ENCODE data around the gene WAS.
A peak's percentile ranks its signal among the peaks of the same experiment; 100 is the strongest.
"Not testable (repeated sequence)": the region's sequence is repeated elsewhere in the genome, so short reads cannot be mapped to it uniquely, and the experiment has no call there.

Gene WAS

DNA sequence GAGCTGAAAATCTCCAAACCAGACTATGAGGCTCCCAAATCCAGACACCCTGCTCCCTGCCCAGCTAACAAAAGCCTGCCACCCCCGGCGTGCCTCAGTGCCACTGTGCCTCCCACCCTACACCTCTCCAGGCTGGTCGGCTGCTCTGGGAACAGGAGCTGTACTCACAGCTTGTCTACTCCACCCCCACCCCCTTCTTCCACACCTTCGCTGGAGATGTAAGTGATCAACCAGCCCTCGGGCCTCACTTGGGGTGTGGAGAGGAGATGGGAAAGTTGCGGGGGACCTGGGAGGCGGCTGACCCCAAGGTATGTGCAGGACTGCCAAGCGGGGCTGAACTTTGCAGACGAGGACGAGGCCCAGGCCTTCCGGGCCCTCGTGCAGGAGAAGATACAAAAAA lies 1.8 kb downstream of the WAS start:
- DNase-seq = no peak

GRCh38 chrX:48688531-48689150 lies 5.0 kb downstream of the WAS start:
- no peak for DNase-seq

DNA sequence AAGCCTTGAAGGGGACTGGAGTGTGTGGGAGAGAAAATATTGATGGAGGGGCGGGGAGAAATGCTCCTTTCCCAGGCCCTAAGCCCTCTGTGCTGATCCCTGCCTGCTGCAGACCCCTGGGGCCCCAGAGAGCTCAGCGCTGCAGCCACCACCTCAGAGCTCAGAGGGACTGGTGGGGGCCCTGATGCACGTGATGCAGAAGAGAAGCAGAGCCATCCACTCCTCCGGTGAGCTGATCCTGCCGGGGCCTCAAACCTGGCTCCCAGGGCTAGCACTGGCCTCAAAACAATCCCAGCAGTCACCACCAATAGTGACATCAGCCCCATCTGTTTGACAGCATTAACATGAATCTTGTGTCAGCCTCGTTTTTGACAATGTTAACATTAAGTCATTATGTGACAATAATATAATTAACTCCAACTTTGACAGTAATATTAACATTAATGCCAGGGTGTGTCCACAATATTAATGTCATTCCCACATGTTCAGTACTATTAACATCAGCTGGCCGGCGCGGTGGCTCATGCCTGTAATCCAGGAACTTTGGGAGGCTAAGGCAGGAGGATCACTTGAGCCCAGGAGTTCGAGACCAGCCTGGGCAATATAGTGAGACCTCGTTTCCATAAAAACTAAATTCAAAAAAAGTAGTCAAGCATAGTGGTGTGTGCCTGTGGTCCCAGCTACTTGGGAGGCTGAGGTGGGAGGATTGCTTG lies 5.8 kb downstream of the WAS start:
- no peak for DNase-seq

GRCh38 chrX:48691746-48692145 lies 8.1 kb downstream of the WAS start:
- not testable (repeated sequence) for DNase-seq

DNA sequence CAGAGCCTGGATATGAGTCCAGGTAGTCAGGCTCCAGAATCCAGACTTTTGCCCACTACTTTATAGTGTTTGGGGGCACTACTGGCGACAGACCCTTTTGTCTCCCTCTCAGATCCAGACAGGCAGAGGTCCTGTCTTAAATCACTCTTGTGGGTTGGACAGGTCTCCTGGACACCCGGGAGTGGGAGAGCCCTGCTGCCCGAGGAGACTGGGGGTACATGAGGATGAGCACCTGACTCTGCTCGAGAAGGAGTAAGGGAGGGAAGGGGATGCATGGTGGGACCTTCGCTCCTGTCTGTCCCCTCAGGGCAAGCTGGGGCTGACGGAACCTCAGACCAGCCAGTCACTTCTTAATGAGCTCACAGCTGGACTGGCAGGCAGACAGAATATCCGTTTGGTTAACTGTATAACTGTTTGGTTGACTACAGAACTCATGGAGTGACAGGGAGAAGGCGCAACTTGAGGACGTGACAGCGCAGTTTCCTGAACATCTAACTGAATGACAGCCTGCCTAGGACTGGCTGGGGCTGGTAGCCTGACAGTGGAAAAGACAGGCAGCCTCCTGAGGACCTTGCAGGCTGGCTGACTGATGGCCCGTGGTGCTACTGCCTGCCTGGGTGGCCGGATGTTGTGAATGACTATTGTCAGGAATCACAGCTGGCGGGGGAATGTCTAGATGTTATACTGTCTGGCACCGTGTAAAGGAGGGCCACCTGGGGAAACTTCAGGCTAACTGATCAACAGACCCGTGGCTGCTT lies 11.4 kb downstream of the WAS start:
- DNase-seq = no peak

DNA sequence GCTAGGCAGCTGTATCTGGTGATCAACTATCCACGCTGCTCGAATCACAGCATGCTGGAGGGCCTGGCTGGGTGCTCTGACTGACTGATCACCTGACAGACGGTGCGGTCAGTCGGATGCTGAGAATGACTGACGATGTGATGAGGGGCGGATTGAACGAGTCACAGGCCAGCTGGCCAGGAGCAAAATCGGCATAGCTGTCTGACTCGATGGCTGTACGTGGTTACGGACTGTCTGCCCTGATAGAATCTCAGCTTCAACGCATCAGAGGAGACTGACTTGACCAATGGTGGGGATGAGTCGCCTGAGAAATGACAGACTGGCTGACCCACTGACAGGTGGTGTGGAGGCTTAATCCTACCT lies 11.9 kb downstream of the WAS start:
- peak in 3 of 4 experiments; percentile 1 to 35 (median 30) for DNase-seq

- peak in 2 of 4 experiments; percentile 1 to 6 for DNase-seq
Observed at GRCh38 chrX:48695925-48696300, 12.3 kb downstream of the WAS start.

GRCh38 chrX:48696301-48696908 lies 12.8 kb downstream of the WAS start, which contains the start of gene SUV39H1:
Gene SUV39H1 (plus strand): TSS chrX:48696734. CDS start chrX:48696785, 51 bp downstream.
- peak; percentile 92 to 96 (median 94) for DNase-seq

DNA sequence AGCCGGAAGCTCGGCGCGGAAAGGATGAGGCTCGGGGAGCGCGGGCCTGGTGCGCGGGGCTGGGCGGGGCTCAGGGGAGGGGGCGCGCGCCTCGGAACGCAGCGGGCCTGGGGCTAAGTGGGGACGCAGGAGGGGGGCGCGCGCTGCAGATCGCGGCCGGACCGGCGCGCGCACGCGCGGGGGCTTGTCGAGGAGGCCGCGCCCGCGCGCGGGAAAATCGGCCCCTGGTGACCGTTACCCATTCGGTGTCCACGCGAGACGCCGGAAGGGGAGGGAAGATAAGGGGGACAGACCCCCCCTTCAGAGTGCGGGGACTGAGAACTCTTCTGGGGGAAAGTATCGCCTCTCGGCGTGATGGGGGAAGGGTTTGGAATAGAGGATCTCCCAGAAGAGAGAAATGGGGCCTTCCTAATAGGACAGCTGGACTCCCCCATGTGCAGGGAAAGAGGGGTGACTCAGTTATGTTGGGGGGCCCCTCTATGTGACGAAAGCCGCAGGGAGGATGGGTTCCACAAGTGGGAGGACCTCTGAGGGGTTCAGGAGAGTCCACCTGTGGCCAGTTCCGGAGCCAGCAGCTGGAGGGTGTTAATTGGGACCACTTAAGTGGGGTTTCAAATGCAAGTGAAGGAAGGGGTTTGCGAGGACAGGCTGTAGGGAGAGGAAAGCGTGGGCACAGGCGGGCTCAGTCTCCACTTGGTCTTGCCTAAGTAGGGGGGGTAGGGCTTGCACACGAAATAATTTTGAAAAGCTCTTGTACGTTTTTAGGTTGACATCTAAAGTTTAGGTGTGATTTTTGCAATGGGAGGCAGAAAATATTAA lies 13.5 kb downstream of the WAS start:
- DNase-seq = peak; percentile 47 to 74 (median 56)

DNA sequence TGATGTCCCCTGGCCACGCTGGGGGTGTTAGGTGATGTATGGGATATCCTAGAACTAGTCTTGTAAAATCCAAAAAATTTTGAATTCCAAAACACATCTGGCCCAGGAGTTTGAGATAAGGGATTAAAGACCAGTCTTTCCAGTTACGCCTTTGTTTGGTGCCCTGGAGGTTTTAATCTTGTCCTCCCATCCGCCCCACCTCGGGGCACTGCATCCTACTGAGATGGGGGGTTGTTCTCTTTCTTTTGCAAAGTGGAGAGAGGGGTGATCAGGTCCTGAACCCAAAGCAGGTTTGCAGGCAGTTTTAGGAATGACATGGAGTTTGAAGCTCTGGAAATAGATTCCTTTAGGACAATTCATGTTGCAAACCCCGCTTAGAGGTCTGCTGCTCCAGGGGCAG lies 14.7 kb downstream of the WAS start:
- no peak for DNase-seq

DNA sequence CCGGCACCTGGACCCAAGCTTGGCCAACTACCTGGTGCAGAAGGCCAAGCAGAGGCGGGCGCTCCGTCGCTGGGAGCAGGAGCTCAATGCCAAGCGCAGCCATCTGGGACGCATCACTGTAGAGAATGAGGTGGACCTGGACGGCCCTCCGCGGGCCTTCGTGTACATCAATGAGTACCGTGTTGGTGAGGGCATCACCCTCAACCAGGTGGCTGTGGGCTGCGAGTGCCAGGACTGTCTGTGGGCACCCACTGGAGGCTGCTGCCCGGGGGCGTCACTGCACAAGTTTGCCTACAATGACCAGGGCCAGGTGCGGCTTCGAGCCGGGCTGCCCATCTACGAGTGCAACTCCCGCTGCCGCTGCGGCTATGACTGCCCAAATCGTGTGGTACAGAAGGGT lies 16.6 kb downstream of the WAS start:
- DNase-seq = no peak

GRCh38 chrX:48700951-48701653 lies 17.5 kb downstream of the WAS start:
- DNase-seq = peak; percentile 11 to 40 (median 34)

GRCh38 chrX:48702032-48702431 lies 18.4 kb downstream of the WAS start:
- no peak for DNase-seq

DNA sequence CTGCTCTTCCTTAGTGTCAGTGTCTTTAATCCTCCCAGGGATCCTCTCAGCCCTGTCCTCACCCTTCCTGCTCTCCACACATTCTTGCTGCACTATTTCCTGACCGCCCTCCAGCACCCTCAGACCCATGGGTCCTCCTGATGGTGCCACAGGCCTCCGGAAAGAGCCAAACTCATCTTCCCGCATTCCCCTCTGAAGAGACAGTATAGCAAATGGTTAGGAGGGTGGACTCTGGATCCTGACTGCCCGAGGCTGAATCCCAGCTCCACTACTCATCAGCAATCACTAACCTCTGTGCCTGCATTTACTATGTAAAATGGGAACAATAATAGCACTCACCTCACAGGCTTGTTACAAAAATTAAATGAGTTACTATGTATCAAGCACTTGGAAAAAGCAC lies 19.1 kb downstream of the WAS start:
- no peak for DNase-seq

GRCh38 chrX:48703228-48703627 lies 19.6 kb downstream of the WAS start:
- no peak for DNase-seq

DNA sequence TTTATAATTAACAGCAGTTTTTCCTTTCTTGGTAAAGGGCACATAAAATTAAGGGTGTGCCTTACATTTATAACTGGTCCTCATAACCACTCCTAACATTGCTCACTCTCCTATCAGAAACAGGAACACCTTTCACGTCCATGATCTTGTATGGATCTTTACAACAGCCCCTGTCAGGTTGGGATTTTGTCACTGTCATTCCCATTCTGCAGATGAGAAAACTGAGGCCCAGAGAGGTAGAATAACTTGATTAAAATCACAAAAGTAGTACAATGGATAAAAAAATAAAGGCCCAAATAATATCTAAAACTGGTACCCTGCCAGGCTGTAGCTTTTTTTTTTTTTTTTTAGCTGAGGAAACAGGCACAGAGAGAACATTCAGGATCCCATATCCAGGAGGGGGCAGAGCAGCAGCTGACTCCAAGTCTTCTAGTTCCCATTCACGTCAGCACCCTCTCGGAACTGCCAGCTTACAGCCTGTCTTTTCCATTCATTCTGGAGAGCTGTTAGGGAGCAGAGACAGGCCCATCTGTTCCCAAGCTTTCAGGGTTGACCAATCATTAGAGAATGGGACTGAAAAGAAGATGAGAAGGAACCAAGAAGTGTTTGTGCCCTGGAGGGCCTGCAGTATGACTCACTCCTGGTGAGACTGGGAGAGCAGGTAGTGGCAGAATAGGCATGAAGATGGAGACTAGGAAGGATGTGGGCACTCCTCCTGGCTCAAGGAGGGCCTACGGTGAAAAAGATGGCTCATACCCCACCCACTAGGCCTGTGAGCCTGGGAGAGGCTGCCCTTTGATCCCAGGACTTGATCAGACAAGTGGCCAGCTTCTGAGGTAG lies 20.3 kb downstream of the WAS start:
- DNase-seq = no peak

GRCh38 chrX:48705871-48706270 lies 22.3 kb downstream of the WAS start:
- DNase-seq = no peak

GRCh38 chrX:48709522-48710112 lies 26.0 kb downstream of the WAS start:
- no peak for DNase-seq

DNA sequence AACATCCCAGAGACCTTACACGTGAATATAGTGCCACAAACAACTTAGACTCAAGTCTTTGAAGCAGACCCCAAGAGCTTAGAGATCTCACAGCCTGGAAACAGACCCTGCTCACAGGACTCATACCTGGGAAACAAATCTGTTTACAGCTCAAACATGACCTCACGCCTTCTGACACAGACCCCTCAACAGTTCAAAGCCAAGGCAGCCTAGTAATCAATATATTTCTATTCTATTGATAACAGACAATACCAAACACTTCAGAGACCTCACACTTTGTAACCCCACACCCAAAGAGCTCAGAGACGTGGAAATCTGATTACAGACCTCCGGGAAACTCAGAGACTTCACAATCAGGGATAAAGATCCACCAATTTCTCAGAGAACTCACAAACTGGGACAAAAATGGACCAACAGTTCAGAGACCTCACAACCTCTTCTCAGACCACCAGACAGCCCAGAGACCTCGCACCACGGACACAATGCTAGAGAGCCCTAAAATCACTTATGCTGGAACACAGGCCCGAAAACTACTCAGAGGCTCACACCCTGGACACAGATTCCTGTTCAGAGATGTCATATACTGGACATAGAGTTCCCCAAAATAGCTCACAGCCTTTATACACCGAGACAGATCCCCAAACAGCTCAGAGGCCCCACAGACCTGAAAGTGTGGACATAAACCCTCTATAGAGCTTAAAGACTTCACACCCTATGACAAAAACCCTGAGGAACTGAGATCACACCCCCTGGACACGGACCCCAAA lies 27.7 kb downstream of the WAS start:
- DNase-seq = no peak

Measured in suppressor macrophage (primary cell).